Measurements from ENCODE around the gene GALNT14. TPM values are rescaled to one million over a fixed set of nuclear protein-coding genes. Genes with fewer than 3 reads are reported as not detected.

The GALNT14 gene
- total and polyA plus RNA-seq, 2 of the 13 experiments (the other 11 are each of a cell fraction or from before 2014, with no cell fraction given): not detected

DNA sequence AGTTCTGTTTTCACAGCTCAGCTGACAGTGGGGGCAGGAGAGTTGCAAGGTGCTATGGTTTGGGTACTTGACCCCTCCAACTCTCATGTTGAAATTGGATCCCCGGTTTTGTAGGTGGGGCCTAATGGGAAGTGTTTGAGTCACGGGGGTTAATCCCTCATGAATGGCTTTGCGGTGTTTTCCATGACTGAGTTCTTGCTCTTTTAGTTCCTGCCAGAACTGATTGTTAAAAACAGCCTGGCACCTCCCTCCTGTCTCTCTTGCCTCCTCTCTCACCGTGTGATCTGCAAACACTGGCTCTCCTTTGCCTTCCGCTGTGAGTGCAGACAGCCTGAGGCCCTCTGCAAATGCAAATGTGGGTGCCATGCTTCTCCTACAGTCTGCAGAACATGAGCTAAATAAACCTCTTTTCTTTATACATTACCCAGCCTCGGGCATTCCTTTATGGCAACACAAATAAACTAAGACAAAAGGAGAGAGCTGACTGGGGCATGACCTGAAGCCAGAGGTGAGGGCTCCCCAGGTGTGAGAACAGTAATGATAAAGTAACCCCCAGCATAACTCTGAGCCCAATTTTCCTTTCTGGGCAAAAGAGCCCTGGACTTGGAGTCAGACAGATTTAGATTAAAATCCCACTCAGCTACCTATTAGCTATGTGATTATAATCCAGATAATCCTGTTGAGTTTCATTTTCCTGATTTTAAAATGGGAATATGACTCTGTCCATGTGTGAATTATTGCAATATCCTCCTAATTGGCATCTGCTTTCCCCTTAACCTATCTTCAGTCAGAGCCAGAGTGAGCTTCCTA lies 266.1 kb downstream of the GALNT14 start:
- ATAC-seq (no peak), FAIRE-seq (no peak), DNase-seq (ENCODE audit: low spot score) (no peak)
- WGBS (ENCODE audit: low lambda C conversion rate): 10% methylated on average over 6 of the region's 6 CpGs
- no peak overlapping the region for H3K4me2 ChIP-seq (ENCODE audit: low read depth, low read length)
- no TSS peak for BruUV-seq (replicated peaks)
- intact Hi-C loops (cut with micrococcal nuclease; ENCODE audit: unreplicated experiment): loop anchor here (5.0 kb wide), 1 partner anchor 955 kb away; no protein-coding TSS in a partner anchor
- H3K4me1 ChIP-seq (ENCODE audit: insufficient read depth, low read length): no peaks in the 10 kb centered on the region
- H3K27ac ChIP-seq (ENCODE audit: extremely low read length, insufficient read depth, low read length): no peak overlapping the region
- H3K9me3 ChIP-seq (ENCODE audit: low read length): no peaks in the 10 kb centered on the region
- ChIA-PET CTCF (ENCODE audit: low intra/inter-chr PET ratio, low total read pairs) (no interaction called here), POLR2A (no interaction called here)
- in situ Hi-C loops (cut with HindIII; ENCODE audit: extremely low pct_ligation_motif_present, low pct_unique_long_range_greater_than_20kb): no loop called here
- no peaks in the 10 kb centered on the region for H3K36me3 ChIP-seq (replicated peaks in 1 of 2; ENCODE audit: control insufficient read depth in 1 of 2, insufficient read depth in 2 of 2, low read length in 2 of 2)
- no peak overlapping the region for H3K9ac ChIP-seq (ENCODE audit: insufficient read depth, low read depth, low read length)
- H3K79me2 ChIP-seq (ENCODE audit: insufficient read depth, low read length): no peaks in the 10 kb centered on the region
- no peaks in the 10 kb centered on the region for H4K20me1 ChIP-seq (ENCODE audit: insufficient read depth, low read length)
- peaks cover 0 to 7% of the 10 kb centered on the region in 2 experiments; a peak in 2 of 5 replicates for H3K27me3 ChIP-seq (ENCODE audit: control insufficient read depth in 1 of 2, insufficient read depth in 2 of 2, low read length in 2 of 2)
- H3K4me3 ChIP-seq (replicated peaks in 1 of 3; ENCODE audit: insufficient read depth in 1 of 3, low read depth in 2 of 3, low read length in 3 of 3): no peak overlapping the region
- TF ChIP-seq KLF15 (CRISPR knock-in tag; IDR thresholded peaks at IDR 0.05; ENCODE audit: borderline replicate concordance): no peak
- TF ChIP-seq AGO2 (optimal IDR thresholded peaks at IDR 0.05; ENCODE audit: low read depth, low read length): no peak
- no peak for TF ChIP-seq SOX13 (IDR thresholded peaks at IDR 0.05)
- TF ChIP-seq SOX13 (CRISPR knock-in tag; conservative IDR thresholded peaks at IDR 0.05 in 1 of 2, IDR thresholded peaks at IDR 0.05 in 1 of 2): no peak
- TF ChIP-seq ZNF678 (CRISPR knock-in tag; IDR thresholded peaks at IDR 0.05): no peak
- no peak for TF ChIP-seq ZNF33A (CRISPR knock-in tag; IDR thresholded peaks at IDR 0.05; ENCODE audit: borderline replicate concordance)
- TF ChIP-seq HDAC6 (IDR thresholded peaks at IDR 0.05; ENCODE audit: low read depth, low read length): no peak
- TF ChIP-seq ZFP90 (CRISPR knock-in tag; IDR thresholded peaks at IDR 0.05; ENCODE audit: borderline replicate concordance): no peak
- TF ChIP-seq KDM6A (CRISPR knock-in tag; IDR thresholded peaks at IDR 0.05; ENCODE audit: low read depth): no peak
- TF ChIP-seq SPEN (CRISPR knock-in tag; IDR thresholded peaks at IDR 0.05; ENCODE audit: low read depth): no peak
- no peak for TF ChIP-seq BRF2 (CRISPR knock-in tag; IDR thresholded peaks at IDR 0.05)
- no peak for TF ChIP-seq LRRFIP1 (CRISPR knock-in tag; conservative IDR thresholded peaks at IDR 0.05)
- no peak for TF ChIP-seq MAF1 (CRISPR knock-in tag; IDR thresholded peaks at IDR 0.05; ENCODE audit: borderline replicate concordance)
- TF ChIP-seq, protein P1, sequence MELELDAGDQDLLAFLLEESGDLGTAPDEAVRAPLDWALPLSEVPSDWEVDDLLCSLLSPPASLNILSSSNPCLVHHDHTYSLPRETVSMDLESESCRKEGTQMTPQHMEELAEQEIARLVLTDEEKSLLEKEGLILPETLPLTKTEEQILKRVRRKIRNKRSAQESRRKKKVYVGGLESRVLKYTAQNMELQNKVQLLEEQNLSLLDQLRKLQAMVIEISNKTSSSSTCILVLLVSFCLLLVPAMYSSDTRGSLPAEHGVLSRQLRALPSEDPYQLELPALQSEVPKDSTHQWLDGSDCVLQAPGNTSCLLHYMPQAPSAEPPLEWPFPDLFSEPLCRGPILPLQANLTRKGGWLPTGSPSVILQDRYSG (CRISPR knock-in tag; IDR thresholded peaks at IDR 0.05): no peak
- TF ChIP-seq ZFP36 (IDR thresholded peaks at IDR 0.05; ENCODE audit: borderline replicate concordance, low read depth, low read length, partially characterized antibody): no peak
- TF ChIP-seq CTCF (CRISPR knock-in tag; IDR thresholded peaks at IDR 0.05): no peak
- TF ChIP-seq ZNF781 (CRISPR knock-in tag; IDR thresholded peaks at IDR 0.05; ENCODE audit: borderline replicate concordance, not compliant biosample characterization): no peak
- H2AFZ ChIP-seq (ENCODE audit: low read length): no peak overlapping the region
